HG03378 (cell line): ENCODE data around the gene ERAP2.
A peak's percentile ranks its signal among the peaks of the same experiment; 100 is the strongest.

Experiments used
- ATAC-seq: cut with Tn5 transposase; IDR thresholded peaks from one replicate; pipeline ENCODE4 v1.9.1; 2021; ENCODE audit warnings: mild to moderate bottlenecking, moderate library complexity; ENCODE audit not compliant: unreplicated experiment

ERAP2 gene

GRCh38 chr5:96958977-96959376 is 82.7 kb downstream of the ERAP2 start:
- no peak for ATAC-seq

GRCh38 chr5:96961053-96961452 is 84.8 kb downstream of the ERAP2 start:
- peak; percentile 65 for ATAC-seq

- no peak for ATAC-seq
Measured at GRCh38 chr5:96962540-96962991, 86.3 kb downstream of the ERAP2 start.

GRCh38 chr5:96963267-96963666 is 87.0 kb downstream of the ERAP2 start:
- peak; percentile 51 for ATAC-seq

DNA sequence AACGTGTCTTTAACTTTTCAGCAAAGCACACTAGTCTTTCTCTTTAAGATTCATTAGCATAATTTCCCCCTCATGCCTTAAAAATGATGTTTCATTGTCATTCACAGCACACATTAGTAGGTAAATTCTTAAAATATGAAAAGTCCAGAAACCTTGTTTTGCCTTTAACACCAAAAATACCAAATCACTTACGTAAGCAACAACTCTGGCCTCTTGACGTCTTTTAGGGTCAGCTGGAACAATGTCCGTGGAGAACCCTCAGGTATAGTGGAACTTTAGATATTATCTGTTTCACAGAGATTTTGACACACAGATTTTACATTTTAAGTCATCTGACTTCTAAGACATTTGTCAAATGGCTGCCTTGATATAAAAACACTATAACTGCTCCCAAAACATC is 90.5 kb downstream of the ERAP2 start:
- ATAC-seq, result no peak

- no peak for ATAC-seq
Measured at GRCh38 chr5:96967400-96967799, 91.1 kb downstream of the ERAP2 start.

DNA sequence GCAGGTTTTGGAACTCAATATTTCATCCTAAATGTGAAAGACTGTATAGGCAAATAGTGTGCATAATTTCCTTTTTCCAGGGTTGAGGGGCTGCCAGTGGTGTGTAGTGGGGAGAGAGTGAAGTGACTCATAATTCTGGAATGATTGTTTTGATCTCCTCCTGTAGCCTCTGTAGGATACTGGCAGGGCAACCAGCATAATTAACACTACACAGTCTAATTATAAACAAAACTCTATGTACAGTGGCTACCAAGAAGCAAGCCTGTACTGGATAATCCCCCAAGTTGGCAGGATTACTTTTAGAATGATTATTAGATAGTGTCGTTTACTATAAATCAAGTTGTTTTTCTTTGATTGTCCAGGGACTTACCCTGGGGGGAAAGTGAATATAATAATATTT is 91.8 kb downstream of the ERAP2 start:
- ATAC-seq, result no peak

DNA sequence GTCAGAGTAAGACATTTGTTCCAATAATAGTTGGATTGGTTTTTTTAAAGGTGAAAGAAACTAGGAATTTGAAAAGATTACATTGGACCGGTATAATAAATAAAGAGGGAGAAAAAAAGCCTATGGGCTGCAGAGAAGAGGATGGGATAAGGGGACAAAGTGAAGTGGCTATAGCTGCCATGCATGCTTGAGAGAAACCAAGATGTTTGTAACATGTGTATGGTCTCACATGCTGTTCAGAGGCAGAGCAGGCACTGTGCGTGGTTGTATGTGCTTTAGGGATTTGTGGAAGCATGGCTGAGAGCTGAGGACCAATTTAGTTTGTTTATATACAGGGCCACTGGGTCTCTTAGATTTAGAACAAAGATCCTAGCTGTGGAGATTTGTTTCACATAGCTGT is 92.3 kb downstream of the ERAP2 start:
- ATAC-seq, result no peak
